Spleen (tissue), 7 donors: ENCODE measurements around the gene RNGTT.

Experiments
- CTCF ChIP-seq, 11 experiments: fragments of 200-600 bp in 7 of 11; fragments of 450-650 bp in 4 of 11; sonication (generic) in 4 of 11; IDR thresholded peaks in 8 of 11; conservative IDR thresholded peaks in 3 of 11; 1 replicate in 7 of 11; 2 replicates in 4 of 11; pipeline versions ENCODE4 v1.4.0 to v1.8.0; 2016 to 2021; ENCODE audit warnings: antibody characterized with exemption in 11 of 11, inconsistent platforms in 4 of 11, mild to moderate bottlenecking in 1 of 11
- POLR2A ChIP-seq, 3 donors: fragments of 450-650 bp; IDR thresholded peaks; one replicate each; pipeline ENCODE4 v1.5.1; 2017; ENCODE audit warnings: antibody characterized with exemption in 3 of 3, mild to moderate bottlenecking in 1 of 3
- donor health status: DM: no; HTN: no; CAD: no; lungs with moderate emphysema.
- donor health status: DM: no; HTN: no; CAD: no.
- donor health status: DM: no; HTN: no; CAD: no.

GRCh38 chr6:88669475-88669874 lies 293.9 kb downstream of the RNGTT start:
- TF ChIP-seq POLR2A (IDR thresholded peaks at IDR 0.05) (no peak), CTCF (IDR thresholded peaks at IDR 0.05 in 8 of 11, conservative IDR thresholded peaks at IDR 0.05 in 3 of 11) (no peak)
